ENCODE data around the gene PROC. TPM values are rescaled to one million over a fixed set of nuclear protein-coding genes. Genes with fewer than 3 reads are reported as not detected.

Gene PROC
- total RNA-seq, 1 donor from 2014 or later: 1.0 TPM

DNA sequence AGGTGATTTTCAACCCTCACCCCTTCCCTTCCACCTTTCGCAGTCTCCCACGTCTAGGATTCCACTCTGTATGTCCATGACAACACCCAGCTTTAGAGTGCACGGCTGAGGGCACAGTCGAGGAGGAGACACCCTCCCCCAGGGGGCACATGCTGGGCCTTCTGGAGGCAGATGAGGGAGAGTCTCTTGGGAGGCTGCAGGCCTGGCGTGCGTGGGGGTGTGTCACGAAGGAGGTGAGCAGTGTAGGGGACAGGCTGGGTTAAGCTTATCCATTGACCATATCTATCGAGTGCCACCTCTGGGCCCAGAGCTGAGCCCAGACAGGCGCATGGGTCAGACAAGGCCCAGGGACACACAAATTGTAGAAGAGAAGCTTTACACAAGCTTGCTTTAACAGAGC, 18.8 kb downstream of the PROC start:
- Mint-ChIP-seq H3K27me3 (ENCODE audit: low read depth, unreplicated experiment) (peaks cover 16% of the 10 kb centered on the region), H3K36me3 (ENCODE audit: low read depth, unreplicated experiment) (no peaks in the 10 kb centered on the region)

DNA sequence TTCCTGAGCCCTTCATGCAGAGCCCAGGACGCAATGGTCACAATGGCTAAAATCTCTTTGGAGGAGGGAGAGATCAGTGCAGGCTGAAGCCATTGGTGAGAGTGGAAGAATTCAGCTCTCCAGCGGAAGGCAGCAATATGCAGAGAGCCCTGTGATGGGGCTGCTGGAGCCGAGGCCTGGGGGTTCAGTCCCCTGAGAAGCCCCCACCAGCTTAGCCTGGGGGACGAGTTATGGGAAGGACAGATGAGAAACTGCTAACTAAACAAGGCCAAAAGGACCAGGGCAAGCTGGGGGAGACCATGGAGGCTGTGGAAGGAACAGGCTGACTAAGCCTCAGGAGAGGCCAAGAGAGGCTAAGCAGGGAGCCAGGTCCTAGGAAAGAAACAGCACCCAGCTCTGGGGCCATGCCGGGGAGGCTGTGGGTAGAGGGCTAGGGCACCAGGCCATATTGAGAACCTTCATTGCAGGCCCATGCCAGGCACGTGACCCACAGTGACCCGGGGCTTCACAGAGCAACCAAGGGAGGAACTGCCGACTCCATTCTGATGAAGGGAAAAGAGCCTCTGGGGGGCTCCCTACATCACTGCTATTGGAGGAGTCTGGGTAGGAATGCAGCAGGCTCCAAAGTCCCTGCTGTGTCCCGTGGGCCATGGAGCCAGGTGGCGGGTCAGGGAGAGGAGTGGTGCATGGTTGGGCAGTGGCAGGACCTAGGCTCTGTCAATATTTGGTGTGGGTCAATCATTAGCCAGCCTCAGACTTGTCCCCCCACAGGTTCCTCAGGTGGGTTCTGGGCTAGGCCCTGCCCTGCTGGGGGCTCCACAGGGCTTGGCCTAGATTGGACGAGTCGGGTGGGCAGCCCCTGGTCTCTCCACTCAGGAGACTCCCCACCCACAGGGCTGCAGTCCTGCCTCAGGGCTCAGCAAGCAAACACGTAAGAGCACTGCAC, 19.8 kb downstream of the PROC start:
- no peaks in the 10 kb centered on the region for H3K4me1 ChIP-seq (ENCODE audit: insufficient read depth, low read length)
- Mint-ChIP-seq H3K4me1 (ENCODE audit: low read depth, unreplicated experiment) (no peaks in the 10 kb centered on the region), H3K27me3 (ENCODE audit: low read depth, unreplicated experiment) (peaks cover 13% of the 10 kb centered on the region), H3K36me3 (ENCODE audit: low read depth, unreplicated experiment) (no peaks in the 10 kb centered on the region), H3K27ac (ENCODE audit: unreplicated experiment) (no peak overlapping the region), H3K9me3 (ENCODE audit: unreplicated experiment) (peaks cover 18% of the 10 kb centered on the region), H3K4me3 (ENCODE audit: unreplicated experiment) (no peak overlapping the region)
- H3K36me3 ChIP-seq (ENCODE audit: insufficient read depth, low read length): no peaks in the 10 kb centered on the region
- H2AFZ ChIP-seq (ENCODE audit: low read depth, low read length): no peak overlapping the region
- no peak overlapping the region for H3K4me3 ChIP-seq (ENCODE audit: insufficient read depth, low read depth, low read length)
- no peak for TF ChIP-seq EZH2 (IDR thresholded peaks at IDR 0.05; ENCODE audit: insufficient read depth, low read length)
- TF ChIP-seq CTCF (IDR thresholded peaks at IDR 0.05; ENCODE audit: insufficient read depth, low read depth, low read length): no peak
- no peaks in the 10 kb centered on the region for H3K79me2 ChIP-seq (ENCODE audit: insufficient read depth, low read length)
- no peaks in the 10 kb centered on the region for H4K20me1 ChIP-seq (ENCODE audit: insufficient read depth, low read length)
- no peak overlapping the region for H3K27ac ChIP-seq (ENCODE audit: low read depth, low read length)
- no peak overlapping the region for H3K4me2 ChIP-seq (ENCODE audit: low read length)
- H3K9me3 ChIP-seq (ENCODE audit: insufficient read depth, low read depth, low read length): no peaks in the 10 kb centered on the region
- H3K9ac ChIP-seq (ENCODE audit: low read length): no peak overlapping the region
- no peak for DNase-seq (ENCODE audit: low read depth)
- FAIRE-seq: no peak
- no peaks in the 10 kb centered on the region for H3K27me3 ChIP-seq (ENCODE audit: insufficient read depth, low read length)

More for the DNA sequence above, 18.8 kb downstream of the PROC start:
- peaks cover 16% of the 10 kb centered on the region for H3K9me3 Mint-ChIP-seq (ENCODE audit: unreplicated experiment)
- H3K27ac ChIP-seq (ENCODE audit: low read depth, low read length): no peak overlapping the region
- no peaks in the 10 kb centered on the region for H4K20me1 ChIP-seq (ENCODE audit: insufficient read depth, low read length)
- H3K4me1 Mint-ChIP-seq (ENCODE audit: low read depth, unreplicated experiment): no peaks in the 10 kb centered on the region
- FAIRE-seq (no peak), DNase-seq (ENCODE audit: low read depth) (no peak)
- H3K36me3 ChIP-seq (ENCODE audit: insufficient read depth, low read length): no peaks in the 10 kb centered on the region
- H3K27ac Mint-ChIP-seq (ENCODE audit: unreplicated experiment): peak overlapping the region; percentile 47
- H2AFZ ChIP-seq (ENCODE audit: low read depth, low read length): no peak overlapping the region
- no peaks in the 10 kb centered on the region for H3K9me3 ChIP-seq (ENCODE audit: insufficient read depth, low read depth, low read length)
- no peak overlapping the region for H3K4me3 ChIP-seq (ENCODE audit: insufficient read depth, low read depth, low read length)
- H3K79me2 ChIP-seq (ENCODE audit: insufficient read depth, low read length): no peaks in the 10 kb centered on the region
- H3K4me3 Mint-ChIP-seq (ENCODE audit: unreplicated experiment): no peak overlapping the region
- no peak overlapping the region for H3K4me2 ChIP-seq (ENCODE audit: low read length)
- H3K27me3 ChIP-seq (ENCODE audit: insufficient read depth, low read length): no peaks in the 10 kb centered on the region
- TF ChIP-seq EZH2 (IDR thresholded peaks at IDR 0.05; ENCODE audit: insufficient read depth, low read length) (no peak), CTCF (IDR thresholded peaks at IDR 0.05; ENCODE audit: insufficient read depth, low read depth, low read length) (no peak)
- no peak overlapping the region for H3K9ac ChIP-seq (ENCODE audit: low read length)
- H3K4me1 ChIP-seq (ENCODE audit: insufficient read depth, low read length): no peaks in the 10 kb centered on the region

- H3K4me3 ChIP-seq (ENCODE audit: insufficient read depth, low read depth, low read length): no peak overlapping the region
- no peak for DNase-seq (ENCODE audit: low read depth)
- H3K27me3 Mint-ChIP-seq (ENCODE audit: low read depth, unreplicated experiment): peaks cover 13% of the 10 kb centered on the region
Measured at GRCh38 chr2:127439343-127439742, 21.1 kb downstream of the PROC start.

More at GRCh38 chr2:127439343-127439742, 21.1 kb downstream of the PROC start:
- Histone ChIP-seq H4K20me1 (ENCODE audit: insufficient read depth, low read length) (no peaks in the 10 kb centered on the region), H3K27me3 (ENCODE audit: insufficient read depth, low read length) (no peaks in the 10 kb centered on the region), H3K9ac (ENCODE audit: low read length) (no peak overlapping the region), H3K4me1 (ENCODE audit: insufficient read depth, low read length) (no peaks in the 10 kb centered on the region), H3K4me2 (ENCODE audit: low read length) (no peak overlapping the region), H2AFZ (ENCODE audit: low read depth, low read length) (no peak overlapping the region), H3K27ac (ENCODE audit: low read depth, low read length) (no peak overlapping the region), H3K9me3 (ENCODE audit: insufficient read depth, low read depth, low read length) (no peaks in the 10 kb centered on the region), H3K36me3 (ENCODE audit: insufficient read depth, low read length) (no peaks in the 10 kb centered on the region), H3K79me2 (ENCODE audit: insufficient read depth, low read length) (no peaks in the 10 kb centered on the region)
- Mint-ChIP-seq H3K36me3 (ENCODE audit: low read depth, unreplicated experiment) (no peaks in the 10 kb centered on the region), H3K9me3 (ENCODE audit: unreplicated experiment) (peaks cover 20% of the 10 kb centered on the region), H3K4me1 (ENCODE audit: low read depth, unreplicated experiment) (no peaks in the 10 kb centered on the region), H3K4me3 (ENCODE audit: unreplicated experiment) (no peak overlapping the region), H3K27ac (ENCODE audit: unreplicated experiment) (no peak overlapping the region)
- TF ChIP-seq CTCF (IDR thresholded peaks at IDR 0.05; ENCODE audit: insufficient read depth, low read depth, low read length): no peak
- no peak for TF ChIP-seq EZH2 (IDR thresholded peaks at IDR 0.05; ENCODE audit: insufficient read depth, low read length)
- FAIRE-seq: no peak

All from astrocyte (in vitro differentiated cells and primary cell).